CD4-positive, alpha-beta memory T cell (primary cell): ENCODE data around the gene DNAJC18. TPM values are rescaled to one million over a fixed set of nuclear protein-coding genes. Genes with fewer than 3 reads are reported as not detected.
"Not testable (repeated sequence)": the region's sequence is repeated elsewhere in the genome, so short reads cannot be mapped to it uniquely, and the experiment has no call there.

ENCODE experiments used
- CTCF ChIA-PET: fragments of 350-600 bp; sonication (Branson Sonifier 250); formaldehyde crosslinking; loops from one replicate; lab custom pipeline; 2021; ENCODE audit warnings: inconsistent platforms; ENCODE audit not compliant: partially characterized antibody; lab: Charles Lee
- POLR2A ChIA-PET: fragments of 350-600 bp; sonication (Branson Sonifier 250); formaldehyde crosslinking; loops from one replicate; lab custom pipeline; 2021; ENCODE audit not compliant: partially characterized antibody; lab: Charles Lee
- DNase-seq, 5 donors: peaks; one replicate each; pipeline versions ENCODE4 v3.0.0 to v3.0.0-alpha.2; 2020 to 2022; ENCODE audit warnings: mixed read lengths in 1 of 5
- H3K27ac ChIP-seq: one replicate; pipeline ENCODE4 v1.7.0; 2013; ENCODE audit warnings: low read depth, low read length
- H3K27me3 ChIP-seq: 2 replicates; pipeline ENCODE4 v1.7.0; 2013; ENCODE audit warnings: mild to moderate bottlenecking, low read length, moderate library complexity; ENCODE audit not compliant: insufficient read depth
- H3K36me3 ChIP-seq: 2 replicates; pipeline ENCODE4 v1.7.0; 2013; ENCODE audit warnings: mild to moderate bottlenecking, low read length, moderate library complexity; ENCODE audit not compliant: insufficient read depth
- H3K4me1 ChIP-seq: 2 replicates; pipeline ENCODE4 v1.7.0; 2013; ENCODE audit warnings: mild to moderate bottlenecking, low read length, moderate library complexity; ENCODE audit not compliant: insufficient read depth
- H3K4me3 ChIP-seq, 2 donors: one replicate each; pipeline ENCODE4 v1.7.0; 2013; ENCODE audit warnings: low read length in 2 of 2, mild to moderate bottlenecking in 1 of 2
- H3K9me3 ChIP-seq, 2 donors: one replicate each; pipeline ENCODE4 v1.7.0; 2013; ENCODE audit warnings: low read length in 2 of 2, control low read depth in 1 of 2; ENCODE audit not compliant: control insufficient read depth in 1 of 2
- H3K27ac Mint-ChIP-seq, 7 donors: one replicate each; pipeline ENCODE4 v1.8.0; 2020 to 2021; ENCODE audit warnings: mixed read lengths in 7 of 7, mild to moderate bottlenecking in 6 of 7, inconsistent platforms in 3 of 7, moderate library complexity in 3 of 7
- H3K27me3 Mint-ChIP-seq, 2 donors: one replicate each; pipeline ENCODE4 v1.8.0; 2020 to 2021; ENCODE audit warnings: mixed read lengths in 2 of 2
- H3K36me3 Mint-ChIP-seq, 2 donors: one replicate each; pipeline ENCODE4 v1.8.0; 2020 to 2021; ENCODE audit warnings: mixed read lengths in 2 of 2, inconsistent platforms in 1 of 2, mild to moderate bottlenecking in 1 of 2
- H3K4me1 Mint-ChIP-seq, 4 donors: one replicate each; pipeline ENCODE4 v1.8.0; 2020 to 2021; ENCODE audit warnings: mixed read lengths in 4 of 4, mild to moderate bottlenecking in 1 of 4
- H3K4me3 Mint-ChIP-seq, 8 donors: one replicate each; pipeline ENCODE4 v1.8.0; 2020 to 2021; ENCODE audit warnings: mixed read lengths in 8 of 8, mild to moderate bottlenecking in 7 of 8, moderate library complexity in 6 of 8, inconsistent platforms in 3 of 8
- H3K9me3 Mint-ChIP-seq, 8 donors: one replicate each; pipeline ENCODE4 v1.8.0; 2020 to 2021; ENCODE audit warnings: mixed read lengths in 8 of 8, mild to moderate bottlenecking in 5 of 8, inconsistent platforms in 3 of 8, moderate library complexity in 1 of 8
- intact Hi-C: fragments of 100-400 bp; cut with micrococcal nuclease; formaldehyde crosslinking; loops from one replicate; pipeline ENCODE4 v1.15.1; 2023
- polyA plus RNA-seq, 2 donors: library from polyadenylated mRNA; unstranded; fragments of 300-500 nt; fragmentation: Illumina TruSeq; gene quantifications; one replicate each; pipeline ENCODE4 v1.2.3, GENCODE V29; 2021
- total RNA-seq, 2 experiments: library from RNA; stranded (reverse); gene quantifications; one replicate each; pipeline ENCODE4 v1.2.3, GENCODE V29; 2021

Gene DNAJC18
- 1 to 10 TPM; 6.2 to 7.3 TPM for total RNA-seq
- 1 to 10 TPM; 1.8 to 6.5 TPM for polyA plus RNA-seq

GRCh38 chr5:139439013-139439903 lies at the start of gene DNAJC18:
Gene DNAJC18 (minus strand): TSS chr5:139439525. CDS start chr5:139439445, 80 bp downstream.
- H3K36me3 ChIP-seq, result no peaks in the 10 kb centered on the region
- Mint-ChIP-seq H3K4me1 (peaks cover 32 to 63% (median 41%) of the 10 kb centered on the region in 4 donors), H3K4me3 (peak within 1 kb of the TSS; percentile 96 to 99 (median 98)), H3K27ac (peak within 1 kb of the TSS; percentile 93 to 100 (median 100)), H3K36me3 (peaks cover 4 to 10% of the 10 kb centered on the region in 2 donors), H3K9me3 (no peaks in the 10 kb centered on the region), H3K27me3 (no peaks in the 10 kb centered on the region)
- DNase-seq, result peak; percentile 84 to 90 (median 86)
- no peaks in the 10 kb centered on the region for H3K27me3 ChIP-seq
- H3K27ac ChIP-seq, result peak within 1 kb of the TSS; percentile 99
- intact Hi-C loops, result loop anchor here (1.0 kb wide), 5 partner anchors 19 to 122 kb away; partner anchors contain the start of genes SPATA24, STING1 and UBE2D2
- H3K4me3 ChIP-seq, result peak within 1 kb of the TSS; percentile 83 to 91
- CTCF ChIA-PET, result interaction anchor here (1.2 to 3.5 kb wide), 8 partner anchors 9 to 327 kb away, joined by 3 to 35 read pairs (median 4); partner anchors contain the start of gene ECSCR
- H3K4me1 ChIP-seq, result peaks cover 31% of the 10 kb centered on the region
- H3K9me3 ChIP-seq, result no peaks in the 10 kb centered on the region
- POLR2A ChIA-PET, result interaction anchor here (0.8 to 11.9 kb wide), 21 partner anchors 9 to 197 kb away, joined by 3 to 171 read pairs (median 6); partner anchors contain the start of genes ECSCR, MATR3, PAIP2 and SMIM33

GRCh38 chr5:139488260-139488659 lies 48.9 kb upstream of the DNAJC18 start:
- Mint-ChIP-seq H3K4me3 (peak overlapping the region in 2 of 8 donors; percentile 59 to 66), H3K4me1 (peaks cover 7 to 26% (median 18%) of the 10 kb centered on the region in 4 donors), H3K36me3 (no peaks in the 10 kb centered on the region), H3K27ac (peak overlapping the region in 3 of 7 donors; percentile 65 to 79 (median 66)), H3K9me3 (no peaks in the 10 kb centered on the region), H3K27me3 (no peaks in the 10 kb centered on the region)
- Histone ChIP-seq H3K27me3 (no peaks in the 10 kb centered on the region), H3K27ac (no peak overlapping the region), H3K4me1 (peaks cover 14% of the 10 kb centered on the region), H3K4me3 (no peak overlapping the region), H3K36me3 (no peaks in the 10 kb centered on the region), H3K9me3 (no peaks in the 10 kb centered on the region)
- CTCF ChIA-PET, result interaction anchor here (1.1 kb wide), 1 partner anchor 67 kb away, joined by 3 read pairs; no protein-coding TSS in a partner anchor
- DNase-seq, result no peak
- intact Hi-C loops, result no loop called here
- POLR2A ChIA-PET, result no interaction called here

- Histone ChIP-seq H3K27ac (no peak overlapping the region), H3K9me3 (no peaks in the 10 kb centered on the region), H3K27me3 (no peaks in the 10 kb centered on the region), H3K4me3 (no peak overlapping the region), H3K36me3 (no peaks in the 10 kb centered on the region), H3K4me1 (peaks cover 13% of the 10 kb centered on the region)
- Mint-ChIP-seq H3K27ac (peak overlapping the region in 1 of 7 donors; percentile 3), H3K4me1 (peaks cover 9 to 36% (median 20%) of the 10 kb centered on the region in 4 donors), H3K36me3 (peaks cover 4 to 5% of the 10 kb centered on the region in 2 donors), H3K27me3 (no peaks in the 10 kb centered on the region), H3K4me3 (peak overlapping the region in 1 of 8 donors; percentile 26), H3K9me3 (no peaks in the 10 kb centered on the region)
- ChIA-PET POLR2A (no interaction called here), CTCF (no interaction called here)
- no peak for DNase-seq
- intact Hi-C loops, result no loop called here
Observed at GRCh38 chr5:139486201-139486600, 46.9 kb upstream of the DNAJC18 start.

- H3K4me1 ChIP-seq, result peaks cover 41% of the 10 kb centered on the region
- H3K36me3 Mint-ChIP-seq, result peaks cover 25 to 30% of the 10 kb centered on the region in 2 donors
- ChIA-PET POLR2A (interaction anchor here (0.6 to 5.2 kb wide), 20 partner anchors 13 to 209 kb away, joined by 3 to 131 read pairs (median 13); partner anchors contain the start of genes DNAJC18, ECSCR, MATR3 and PAIP2), CTCF (interaction anchor here (0.9 to 11.3 kb wide), 7 partner anchors 12 to 60 kb away, joined by 3 to 97 read pairs (median 11); partner anchors contain the start of gene SMIM33)
- H3K4me3 Mint-ChIP-seq, result peak overlapping the region; percentile 92 to 98 (median 94)
- H3K27me3 ChIP-seq, H3K36me3 ChIP-seq, H3K9me3 Mint-ChIP-seq, DNase-seq, H3K4me3 ChIP-seq, H3K27me3 Mint-ChIP-seq, H3K9me3 ChIP-seq: not testable (repeated sequence)
- peak overlapping the region; percentile 90 to 98 (median 97) for H3K27ac Mint-ChIP-seq
- H3K27ac ChIP-seq, result peak overlapping the region; percentile 86
- intact Hi-C loops, result loop anchor here (1.0 kb wide), 5 partner anchors 25 to 79 kb away; partner anchors contain the start of genes DNAJC18 and SPATA24
- H3K4me1 Mint-ChIP-seq, result peaks cover 20 to 51% (median 35%) of the 10 kb centered on the region in 4 donors
Observed at GRCh38 chr5:139482890-139483208, 43.5 kb upstream of the DNAJC18 start.

- POLR2A ChIA-PET, result interaction anchor here (0.5 to 5.2 kb wide), 26 partner anchors 13 to 208 kb away, joined by 3 to 131 read pairs (median 8); partner anchors contain the start of genes DNAJC18, ECSCR, MATR3 and PAIP2
- intact Hi-C loops, result loop anchor here (1.0 kb wide), 5 partner anchors 24 to 78 kb away; partner anchors contain the start of genes DNAJC18 and SPATA24
- H3K4me3 ChIP-seq, result peak within 1 kb of the TSS; percentile 82 to 95
- peaks cover 46% of the 10 kb centered on the region for H3K4me1 ChIP-seq
- H3K9me3 Mint-ChIP-seq, result no peaks in the 10 kb centered on the region
- H3K4me1 Mint-ChIP-seq, result peaks cover 21 to 57% (median 39%) of the 10 kb centered on the region in 4 donors
- H3K9me3 ChIP-seq, result no peaks in the 10 kb centered on the region
- H3K36me3 ChIP-seq, result peaks cover 14% of the 10 kb centered on the region
- H3K27me3 ChIP-seq, result no peaks in the 10 kb centered on the region
- H3K27ac Mint-ChIP-seq, result peak within 1 kb of the TSS; percentile 90 to 98 (median 97)
- no peaks in the 10 kb centered on the region for H3K27me3 Mint-ChIP-seq
- peak; percentile 78 to 83 (median 80) for DNase-seq
- H3K36me3 Mint-ChIP-seq, result peaks cover 28 to 36% of the 10 kb centered on the region in 2 donors
- H3K27ac ChIP-seq, result peak within 1 kb of the TSS; percentile 86
- peak within 1 kb of the TSS; percentile 92 to 98 (median 94) for H3K4me3 Mint-ChIP-seq
- CTCF ChIA-PET, result interaction anchor here (0.9 to 11.3 kb wide), 10 partner anchors 9 to 59 kb away, joined by 3 to 97 read pairs (median 8); partner anchors contain the start of gene SMIM33
Observed at GRCh38 chr5:139482050-139482889, 42.9 kb upstream of the DNAJC18 start, which contains the start of gene STING1. Gene STING1 (minus strand): TSS chr5:139482758. CDS start chr5:139481704, 1,054 bp downstream.

GRCh38 chr5:139481580-139482049 lies 42.3 kb upstream of the DNAJC18 start:
- H3K4me1 Mint-ChIP-seq, result peaks cover 21 to 63% (median 42%) of the 10 kb centered on the region in 4 donors

More at GRCh38 chr5:139481580-139482049, 42.3 kb upstream of the DNAJC18 start:
- Histone ChIP-seq H3K9me3 (no peaks in the 10 kb centered on the region), H3K4me3 (peak overlapping the region; percentile 82 to 95), H3K4me1 (peaks cover 49% of the 10 kb centered on the region), H3K36me3 (peaks cover 19% of the 10 kb centered on the region), H3K27me3 (no peaks in the 10 kb centered on the region), H3K27ac (peak overlapping the region; percentile 86)
- Mint-ChIP-seq H3K36me3 (peaks cover 28 to 43% of the 10 kb centered on the region in 2 donors), H3K27ac (peak overlapping the region; percentile 90 to 98 (median 97)), H3K9me3 (no peaks in the 10 kb centered on the region), H3K27me3 (no peaks in the 10 kb centered on the region), H3K4me3 (peak overlapping the region; percentile 92 to 98 (median 94))
- intact Hi-C loops, result loop anchor here (1.0 kb wide), 5 partner anchors 23 to 77 kb away; partner anchors contain the start of genes DNAJC18 and SPATA24
- CTCF ChIA-PET, result interaction anchor here (1.0 to 11.3 kb wide), 9 partner anchors 8 to 59 kb away, joined by 3 to 97 read pairs (median 11); partner anchors contain the start of gene SMIM33
- POLR2A ChIA-PET, result interaction anchor here (1.2 to 5.2 kb wide), 20 partner anchors 12 to 188 kb away, joined by 3 to 131 read pairs (median 13); partner anchors contain the start of genes DNAJC18, ECSCR, MATR3 and PAIP2
- no peak for DNase-seq
